Measurements from ENCODE around the gene LCNL1. TPM values are rescaled to one million over a fixed set of nuclear protein-coding genes. Genes with fewer than 3 reads are reported as not detected.

The LCNL1 gene
- total and polyA plus RNA-seq, 2 of the 13 experiments (the other 11 are each of a cell fraction or from before 2014, with no cell fraction given), result not detected

DNA sequence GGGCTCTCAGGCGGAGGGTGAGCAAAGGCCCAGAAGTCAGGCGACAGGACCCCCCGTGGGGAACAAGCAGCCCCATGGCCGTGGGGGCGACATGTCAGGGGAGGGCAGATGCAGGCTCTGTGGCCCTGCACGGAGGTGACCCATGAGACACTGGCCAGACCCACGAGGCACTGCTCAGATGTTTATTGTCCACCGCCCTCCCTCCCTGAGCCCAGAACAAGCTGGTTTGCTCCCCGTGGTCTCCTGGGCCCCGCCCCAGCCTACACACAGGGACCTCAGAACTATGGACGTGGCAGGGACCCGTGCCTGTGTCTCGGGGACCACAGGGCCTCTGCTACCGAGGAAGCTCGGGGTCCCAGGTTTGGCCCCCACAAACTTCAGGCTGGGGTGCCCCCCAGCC lies 47.2 kb downstream of the LCNL1 start:
- ChIA-PET POLR2A (interaction anchor here (0.6 to 1.4 kb wide), 8 partner anchors 26 to 82 kb away, joined by 3 to 6 read pairs (median 4); partner anchors contain the start of genes CLIC3, MAN1B1, PAXX and SAPCD2), CTCF (ENCODE audit: low intra/inter-chr PET ratio, low total read pairs) (interaction anchor here (1.1 to 1.2 kb wide), 2 partner anchors 25 to 38 kb away, joined by 4 read pairs; no protein-coding TSS in a partner anchor)
- Histone ChIP-seq H2AFZ (ENCODE audit: low read length) (no peak overlapping the region), H3K4me3 (replicated peaks in 1 of 3; ENCODE audit: insufficient read depth in 1 of 3, low read depth in 2 of 3, low read length in 3 of 3) (peak overlapping the region in 1 of 3 experiments; percentile 35; a peak in 1 of 6 replicates), H4K20me1 (ENCODE audit: insufficient read depth, low read length) (no peaks in the 10 kb centered on the region), H3K4me1 (ENCODE audit: insufficient read depth, low read length) (peaks cover 84% of the 10 kb centered on the region), H3K9me3 (ENCODE audit: low read length) (no peaks in the 10 kb centered on the region), H3K4me2 (ENCODE audit: low read depth, low read length) (peak overlapping the region; percentile 95; the same call in 1 of the 2 replicates), H3K36me3 (replicated peaks in 1 of 2; ENCODE audit: control insufficient read depth in 1 of 2, insufficient read depth in 2 of 2, low read length in 2 of 2) (no peaks in the 10 kb centered on the region), H3K9ac (ENCODE audit: insufficient read depth, low read depth, low read length) (no peak overlapping the region), H3K27ac (ENCODE audit: extremely low read length, insufficient read depth, low read length) (no peak overlapping the region), H3K27me3 (ENCODE audit: control insufficient read depth in 1 of 2, insufficient read depth in 2 of 2, low read length in 2 of 2) (peaks cover 0 to 19% of the 10 kb centered on the region in 2 experiments; a peak in 2 of 5 replicates), H3K79me2 (ENCODE audit: insufficient read depth, low read length) (no peaks in the 10 kb centered on the region)
- no peak for DNase-seq (ENCODE audit: low spot score)
- TF ChIP-seq ZKSCAN5 (CRISPR knock-in tag; IDR thresholded peaks at IDR 0.05) (peak; percentile 6; the same call in 1 of the 2 replicates), ZNF343 (CRISPR knock-in tag; IDR thresholded peaks at IDR 0.05) (0 out of 2 replicates have a peak, but pooled peaks have one; percentile 52), ZNF282 (IDR thresholded peaks at IDR 0.05; ENCODE audit: partially characterized antibody) (no peak), NFRKB (IDR thresholded peaks at IDR 0.05) (no peak), PCBP1 (IDR thresholded peaks at IDR 0.05; ENCODE audit: borderline replicate concordance, low read depth, low read length) (0 out of 2 replicates have a peak, but pooled peaks have one; percentile 21)
- in situ Hi-C loops (cut with HindIII; ENCODE audit: extremely low pct_ligation_motif_present, low pct_unique_long_range_greater_than_20kb) (loop anchor here (5.0 to 10.0 kb wide), 2 partner anchors 83 to 185 kb away; partner anchors contain the start of genes AJM1, C8G and PHPT1), intact Hi-C loops (cut with micrococcal nuclease; ENCODE audit: unreplicated experiment) (no loop called here)
- no CpG with 5 or more reads among the region's 15 CpGs for WGBS (ENCODE audit: low lambda C conversion rate)
- no TSS peak for BruUV-seq (replicated peaks)
- no peak for ATAC-seq
- no peak for FAIRE-seq

DNA sequence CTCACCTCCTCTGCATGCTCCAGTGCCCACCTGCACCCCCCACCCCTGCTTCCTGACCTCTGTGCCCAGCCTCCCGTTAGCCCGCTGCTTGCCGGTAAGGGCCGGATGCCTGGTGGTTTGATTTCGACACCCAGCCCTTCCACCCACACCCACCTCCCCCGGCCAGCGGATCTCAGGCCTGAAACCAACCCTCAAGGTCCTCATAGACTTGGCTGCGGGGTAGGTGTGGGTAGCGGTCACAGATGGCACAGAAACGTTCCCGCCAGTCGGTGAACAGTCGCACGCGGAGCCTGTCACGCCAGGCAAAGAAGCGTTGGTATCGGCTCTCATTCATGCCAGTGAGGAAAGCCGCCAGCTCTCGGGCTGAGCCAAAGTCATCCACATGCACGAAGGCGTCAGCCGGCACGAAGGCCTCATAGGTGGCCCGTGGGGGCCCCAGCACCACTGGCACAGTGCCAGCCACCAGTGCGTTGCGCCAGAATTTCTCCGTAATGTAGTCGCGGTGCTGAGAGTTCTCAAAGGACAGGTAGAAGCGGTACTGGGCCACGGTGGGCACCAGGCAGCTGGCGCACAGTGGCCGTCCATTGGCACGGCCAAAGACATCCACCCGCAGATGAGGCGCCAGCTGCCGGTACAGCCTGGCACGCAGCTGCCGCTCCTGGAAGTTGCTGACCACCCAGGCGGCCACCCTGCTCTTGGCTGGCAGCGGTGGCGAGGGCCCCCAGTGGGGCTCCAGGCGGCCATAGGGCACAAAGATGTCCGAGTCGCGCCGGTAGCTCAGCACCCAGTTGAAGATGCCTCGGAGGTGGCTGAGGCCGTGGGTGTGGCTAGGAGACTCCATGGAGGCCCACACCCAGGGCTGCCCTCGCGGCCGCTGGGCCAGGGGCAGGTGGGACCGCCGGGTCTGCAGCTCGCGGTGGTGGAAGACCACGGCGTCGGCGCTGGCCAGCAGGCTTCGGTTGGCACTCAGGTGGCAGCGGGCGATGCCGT lies 48.0 kb downstream of the LCNL1 start:
- H3K79me2 ChIP-seq (ENCODE audit: insufficient read depth, low read length), result no peaks in the 10 kb centered on the region
- BruUV-seq (replicated peaks), result no TSS peak
- no peak overlapping the region for H2AFZ ChIP-seq (ENCODE audit: low read length)
- POLR2A ChIA-PET, result no interaction called here
- 58% methylated on average over 16 of the region's 65 CpGs for WGBS (ENCODE audit: low lambda C conversion rate)
- peak overlapping the region; percentile 95 for H3K4me2 ChIP-seq (ENCODE audit: low read depth, low read length)
- no peaks in the 10 kb centered on the region for H3K9me3 ChIP-seq (ENCODE audit: low read length)
- peak overlapping the region in 1 of 3 experiments; percentile 35; a peak in 1 of 6 replicates for H3K4me3 ChIP-seq (replicated peaks in 1 of 3; ENCODE audit: insufficient read depth in 1 of 3, low read depth in 2 of 3, low read length in 3 of 3)
- H3K9ac ChIP-seq (ENCODE audit: insufficient read depth, low read depth, low read length), result no peak overlapping the region
- no peak for FAIRE-seq
- in situ Hi-C loops (cut with HindIII; ENCODE audit: extremely low pct_ligation_motif_present, low pct_unique_long_range_greater_than_20kb) (loop anchor here (5.0 to 10.0 kb wide), 2 partner anchors 84 to 186 kb away; partner anchors contain the start of genes AJM1, C8G and PHPT1), intact Hi-C loops (cut with micrococcal nuclease; ENCODE audit: unreplicated experiment) (no loop called here)
- CTCF ChIA-PET (ENCODE audit: low intra/inter-chr PET ratio, low total read pairs), result no interaction called here
- peaks cover 0 to 19% of the 10 kb centered on the region in 2 experiments; a peak in 2 of 5 replicates for H3K27me3 ChIP-seq (ENCODE audit: control insufficient read depth in 1 of 2, insufficient read depth in 2 of 2, low read length in 2 of 2)
- peaks cover 83% of the 10 kb centered on the region for H3K4me1 ChIP-seq (ENCODE audit: insufficient read depth, low read length)
- DNase-seq (ENCODE audit: low spot score), result no peak
- no peak overlapping the region for H3K27ac ChIP-seq (ENCODE audit: extremely low read length, insufficient read depth, low read length)
- no peaks in the 10 kb centered on the region for H4K20me1 ChIP-seq (ENCODE audit: insufficient read depth, low read length)
- no peaks in the 10 kb centered on the region for H3K36me3 ChIP-seq (replicated peaks in 1 of 2; ENCODE audit: control insufficient read depth in 1 of 2, insufficient read depth in 2 of 2, low read length in 2 of 2)
- no peak for ATAC-seq
- no peak for TF ChIP-seq ZNF530 (CRISPR knock-in tag; IDR thresholded peaks at IDR 0.05; ENCODE audit: low read depth)
- TF ChIP-seq NFIB (CRISPR knock-in tag; IDR thresholded peaks at IDR 0.05; ENCODE audit: borderline replicate concordance), result 0 out of 2 replicates have a peak, but pooled peaks have one; percentile 50
- TF ChIP-seq HNRNPL (IDR thresholded peaks at IDR 0.05; ENCODE audit: low read depth, low read length), result peak; percentile 88
- TF ChIP-seq ETV5 (CRISPR knock-in tag; IDR thresholded peaks at IDR 0.05; ENCODE audit: borderline replicate concordance), result 0 out of 2 replicates have a peak, but pooled peaks have one; percentile 23
- TF ChIP-seq, protein P1, sequence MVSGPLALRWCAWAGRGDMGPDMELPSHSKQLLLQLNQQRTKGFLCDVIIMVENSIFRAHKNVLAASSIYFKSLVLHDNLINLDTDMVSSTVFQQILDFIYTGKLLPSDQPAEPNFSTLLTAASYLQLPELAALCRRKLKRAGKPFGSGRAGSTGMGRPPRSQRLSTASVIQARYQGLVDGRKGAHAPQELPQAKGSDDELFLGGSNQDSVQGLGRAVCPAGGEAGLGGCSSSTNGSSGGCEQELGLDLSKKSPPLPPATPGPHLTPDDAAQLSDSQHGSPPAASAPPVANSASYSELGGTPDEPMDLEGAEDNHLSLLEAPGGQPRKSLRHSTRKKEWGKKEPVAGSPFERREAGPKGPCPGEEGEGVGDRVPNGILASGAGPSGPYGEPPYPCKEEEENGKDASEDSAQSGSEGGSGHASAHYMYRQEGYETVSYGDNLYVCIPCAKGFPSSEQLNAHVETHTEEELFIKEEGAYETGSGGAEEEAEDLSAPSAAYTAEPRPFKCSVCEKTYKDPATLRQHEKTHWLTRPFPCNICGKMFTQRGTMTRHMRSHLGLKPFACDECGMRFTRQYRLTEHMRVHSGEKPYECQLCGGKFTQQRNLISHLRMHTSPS (CRISPR knock-in tag; IDR thresholded peaks at IDR 0.05; ENCODE audit: low read depth), result peak; percentile 88
- TF ChIP-seq NR2F6 (IDR thresholded peaks at IDR 0.05), result no peak
- TF ChIP-seq NR2F6 (CRISPR knock-in tag; IDR thresholded peaks at IDR 0.05), result peak; percentile 28; the same call in 1 of the 2 replicates
- TF ChIP-seq ZFP36 (IDR thresholded peaks at IDR 0.05; ENCODE audit: borderline replicate concordance, low read depth, low read length, partially characterized antibody), result no peak
- no peak for TF ChIP-seq NR2F1 (CRISPR knock-in tag; IDR thresholded peaks at IDR 0.05)
- no peak for TF ChIP-seq ZZZ3 (CRISPR knock-in tag; IDR thresholded peaks at IDR 0.05; ENCODE audit: borderline replicate concordance)
